GM12878 (cell line): Measurements from ENCODE around the gene NFKB2. TPM values are rescaled to one million over a fixed set of nuclear protein-coding genes. Genes with fewer than 3 reads are reported as not detected.

Experiments used
- ATAC-seq: fragments of 200-7000 bp; cut with Tn5 transposase; 3 replicates; pipeline ENCODE4 v1.9.1; 2020; ENCODE audit warnings: mild to moderate bottlenecking, moderate library complexity
- BruUV-seq: library from RNA; stranded (reverse); fragments of 400-500 nt; replicated peaks from 2 replicates; lab custom pipeline; 2021; lab: Mats Ljungman, UMichigan
- CTCF ChIA-PET: fragments of 300-600 bp; sonication (Branson Sonifier 250); formaldehyde crosslinking; extraction: SDS; loops from one replicate; lab custom pipeline; 2021; ENCODE audit warnings: inconsistent platforms; lab: Yijun Ruan, JAX
- POLR2A ChIA-PET: fragments of 350-600 bp; formaldehyde crosslinking; extraction: SDS; loops from one replicate; lab custom pipeline; 2021; ENCODE audit warnings: inconsistent platforms; lab: Charles Lee
- RAD21 ChIA-PET: fragments of 300-600 bp; sonication (Branson Sonifier 250); formaldehyde crosslinking; loops from one replicate; lab custom pipeline; 2023; ENCODE audit warnings: antibody characterized with exemption; ENCODE audit not compliant: unreplicated experiment; lab: Charles Lee
- SMC1A ChIA-PET: fragments of 300-600 bp; sonication (Branson Sonifier 250); formaldehyde crosslinking; loops from one replicate; lab custom pipeline; 2023; ENCODE audit not compliant: unreplicated experiment, uncharacterized antibody; lab: Charles Lee
- DNase-seq: peaks from one replicate; pipeline ENCODE4 v3.0.0-alpha.2; 2011; ENCODE audit warnings: low read depth, low spot score
- FAIRE-seq: peaks from 3 replicates; lab custom pipeline; 2011; peaks lifted over from hg19 to GRCh38; lab: Jason Lieb, UNC
- H2AFZ ChIP-seq: 2 replicates; pipeline ENCODE4 v1.6.0; 2011; ENCODE audit warnings: low read depth, low read length, control low read depth; ENCODE audit not compliant: control insufficient read depth
- H3K27ac ChIP-seq: 2 replicates; pipeline ENCODE4 v1.5.1; 2011; ENCODE audit warnings: control low read depth; ENCODE audit not compliant: control insufficient read depth, insufficient read depth
- H3K27me3 ChIP-seq, 2 experiments: replicated peaks in 1 of 2; 2 replicates each; pipeline versions ENCODE4 v1.6.0 to v1.6.1; 2011; ENCODE audit warnings: low read length in 1 of 2; ENCODE audit not compliant: control insufficient read depth in 2 of 2, insufficient read depth in 2 of 2
- H3K36me3 ChIP-seq, 2 experiments: 2 replicates each; pipeline ENCODE4 v1.5.1; 2011; ENCODE audit warnings: low read length in 1 of 2; ENCODE audit not compliant: control insufficient read depth in 2 of 2, insufficient read depth in 2 of 2
- H3K4me1 ChIP-seq: 2 replicates; pipeline ENCODE4 v1.6.1; 2011; ENCODE audit warnings: mild to moderate bottlenecking, low read length, moderate library complexity, mixed read lengths; ENCODE audit not compliant: control insufficient read depth, insufficient read depth
- H3K4me2 ChIP-seq: 2 replicates; pipeline ENCODE4 v1.6.0; 2011; ENCODE audit warnings: control low read depth; ENCODE audit not compliant: control insufficient read depth, insufficient read depth
- H3K4me3 ChIP-seq: fragments of 200-600 bp; sonication (generic); 2 replicates; pipeline ENCODE4 v1.5.1; 2016
- H3K79me2 ChIP-seq: 2 replicates; pipeline ENCODE4 v1.6.0; 2011; ENCODE audit warnings: low read length; ENCODE audit not compliant: control insufficient read depth, insufficient read depth
- H3K9ac ChIP-seq: 2 replicates; pipeline ENCODE4 v1.8.0; 2011; ENCODE audit warnings: low read length, control low read depth, mixed read lengths; ENCODE audit not compliant: control insufficient read depth, insufficient read depth
- H3K9me3 ChIP-seq: replicated peaks from 3 replicates; pipeline ENCODE4 v1.5.1; 2011; ENCODE audit warnings: mild to moderate bottlenecking, low read length; ENCODE audit not compliant: control insufficient read depth, insufficient read depth
- H4K20me1 ChIP-seq: 2 replicates; pipeline ENCODE4 v1.6.0; 2011; ENCODE audit not compliant: control insufficient read depth, insufficient read depth
- ATF7 ChIP-seq: fragments of 450-650 bp; IDR thresholded peaks from 2 replicates; pipeline ENCODE4 v1.6.1; 2016; ENCODE audit warnings: low read depth, mild to moderate bottlenecking
- CEBPB ChIP-seq, 2 experiments: fragments of 150-350 bp in 1 of 2; IDR thresholded peaks; 2 replicates each; pipeline ENCODE4 v1.6.1; 2012 to 2014; ENCODE audit warnings: low read depth in 2 of 2, low read length in 2 of 2, borderline replicate concordance in 1 of 2, inconsistent platforms in 1 of 2
- CHD1 ChIP-seq: IDR thresholded peaks from 2 replicates; pipeline ENCODE4 v1.6.1; 2012; ENCODE audit warnings: low read depth, low read length, improper control_type of control experiment
- CREB1 ChIP-seq: IDR thresholded peaks from 2 replicates; pipeline ENCODE4 v1.6.1; 2012; ENCODE audit warnings: low read depth, mild to moderate bottlenecking, inconsistent platforms
- EED ChIP-seq: sonication (generic); IDR thresholded peaks from 2 replicates; pipeline ENCODE4 v1.6.1; 2016; ENCODE audit warnings: antibody characterized with exemption, low read depth
- EZH2 ChIP-seq: IDR thresholded peaks from 2 replicates; pipeline ENCODE4 v1.6.1; 2012; ENCODE audit warnings: low read depth, mild to moderate bottlenecking, control low read depth, inconsistent platforms, low read length, borderline replicate concordance; ENCODE audit not compliant: control insufficient read depth
- FOS ChIP-seq: IDR thresholded peaks from 3 replicates; pipeline ENCODE4 v1.6.1; 2011; ENCODE audit warnings: borderline replicate concordance; ENCODE audit not compliant: insufficient read length; ENCODE audit errors: extremely low read depth
- FOXK2 ChIP-seq: fragments of 450-650 bp; IDR thresholded peaks from 2 replicates; pipeline ENCODE4 v1.6.1; 2017; ENCODE audit warnings: mild to moderate bottlenecking, moderate library complexity
- FOXM1 ChIP-seq: IDR thresholded peaks from 2 replicates; pipeline ENCODE4 v1.6.1; 2012; ENCODE audit warnings: low read depth, mild to moderate bottlenecking, inconsistent platforms, low read length, moderate library complexity
- KLF5 ChIP-seq: fragments of 450-650 bp; IDR thresholded peaks from 2 replicates; pipeline ENCODE4 v1.6.1; 2014; ENCODE audit warnings: mild to moderate bottlenecking; ENCODE audit not compliant: partially characterized antibody
- MAX ChIP-seq: IDR thresholded peaks from 2 replicates; pipeline ENCODE4 v1.6.1; 2012; ENCODE audit warnings: low read depth, low read length, improper control_type of control experiment
- POLR2AphosphoS2 ChIP-seq: IDR thresholded peaks from 2 replicates; pipeline ENCODE4 v1.6.1; 2011; ENCODE audit warnings: low read depth, mild to moderate bottlenecking, low read length, improper control_type of control experiment, moderate library complexity
- RAD51 ChIP-seq: fragments of 450-650 bp; IDR thresholded peaks from 2 replicates; pipeline ENCODE4 v1.6.1; 2016; ENCODE audit warnings: moderate library complexity, mild to moderate bottlenecking, inconsistent platforms
- RCOR1 ChIP-seq: conservative IDR thresholded peaks from 2 replicates; pipeline ENCODE4 v1.6.1; 2012; ENCODE audit warnings: low read depth, low read length, improper control_type of control experiment
- REST ChIP-seq: IDR thresholded peaks from 2 replicates; pipeline ENCODE4 v1.6.1; 2012; ENCODE audit warnings: mild to moderate bottlenecking, low read depth, low read length
- RFX5 ChIP-seq: IDR thresholded peaks from 2 replicates; pipeline ENCODE4 v1.6.1; 2011; ENCODE audit warnings: low read depth, low read length, improper control_type of control experiment
- WGBS: methylation state at CpG from one replicate; pipeline ENCODE4 v1.1.6; 2016; ENCODE audit warnings: low lambda C conversion rate; ENCODE audit not compliant: insufficient replicate concordance, insufficient coverage; ENCODE audit errors: missing lambda C conversion rate; 5-methylcytosine and 5-hydroxymethylcytosine counted together
- in situ Hi-C: fragments of 300-500 bp; cut with MboI; formaldehyde crosslinking; loops from 9 replicates; pipeline ENCODE4 v1.14.3; 2018; ENCODE audit warnings: mixed read lengths
- intact Hi-C: fragments of 100-400 bp; cut with micrococcal nuclease; formaldehyde crosslinking; loops from one replicate; pipeline ENCODE4 v1.14.2; 2022; ENCODE audit not compliant: unreplicated experiment
- polyA plus RNA-seq, 11 experiments: library from polyadenylated mRNA; depleted of rRNA in 4 of 11; unstranded in 6 of 11; stranded (reverse) in 5 of 11; fragments of >200 nt; fragmentation: Nextera tagmentation in 4 of 11; fragmentation: Illumina TruSeq in 1 of 11; extraction: Ambion mirVana in 4 of 11; extraction: Trizol in 1 of 11; gene quantifications; 1 replicate in 1 of 11; 2 replicates in 10 of 11; pipeline versions ENCODE4 v1.2.1 to v1.2.3, GENCODE V29; 2011 to 2016; ENCODE audit warnings: inconsistent platforms in 2 of 11, missing spikeins in 2 of 11, low read depth in 1 of 11
- total RNA-seq, 4 experiments: library from RNA; depleted of rRNA in 3 of 4; stranded (reverse); fragments of >200 nt in 3 of 4; fragmentation: Illumina TruSeq in 1 of 4; extraction: Trizol in 1 of 4; gene quantifications; 2 replicates each; pipeline versions ENCODE4 v1.2.1 to v1.2.3, GENCODE V29; 2013 to 2021

The NFKB2 gene
- total and polyA plus RNA-seq, 10 of the 15 experiments (the other 5 are each of a cell fraction or from before 2014, with no cell fraction given): 0.56 to 144 (median 49.4) TPM

- BruUV-seq: no TSS peak
- Histone ChIP-seq H3K27me3 (no peaks in the 10 kb centered on the region), H3K27ac (no peak overlapping the region), H3K4me1 (peaks cover 13% of the 10 kb centered on the region), H3K9me3 (no peaks in the 10 kb centered on the region), H3K79me2 (no peaks in the 10 kb centered on the region), H3K4me3 (no peak overlapping the region), H3K9ac (no peak overlapping the region), H3K4me2 (no peak overlapping the region), H3K36me3 (peaks cover 11 to 19% of the 10 kb centered on the region in 2 experiments), H4K20me1 (no peaks in the 10 kb centered on the region), H2AFZ (no peak overlapping the region)
- ChIA-PET SMC1A (interaction anchor here (1.1 kb wide), 1 partner anchor 152 kb away, joined by 3 read pairs; no protein-coding TSS in a partner anchor), RAD21 (interaction anchor here (1.4 to 1.6 kb wide), 2 partner anchors 13 to 152 kb away, joined by 3 to 6 read pairs; no protein-coding TSS in a partner anchor), POLR2A (no interaction called here), CTCF (interaction anchor here (0.8 to 2.3 kb wide), 4 partner anchors 12 to 152 kb away, joined by 3 to 12 read pairs (median 4); no protein-coding TSS in a partner anchor)
- WGBS: 98% methylated on average over 9 of the region's 9 CpGs
- FAIRE-seq (no peak), ATAC-seq (no peak), DNase-seq (no peak)
- TF ChIP-seq CEBPB (IDR thresholded peaks at IDR 0.05; ENCODE audit: borderline replicate concordance in 1 of 2, low read depth in 2 of 2, low read length in 2 of 2) (no peak), CREB1 (no peak), POLR2AphosphoS2 (no peak), RFX5 (no peak), FOXM1 (no peak), EZH2 (no peak), MAX (no peak), REST (no peak), CHD1 (no peak), FOS (no peak), EED (no peak), RCOR1 (no peak), KLF5 (no peak), FOXK2 (no peak), RAD51 (no peak), ATF7 (no peak)
- in situ Hi-C loops (no loop called here), intact Hi-C loops (no loop called here)
Measured at GRCh38 chr10:102381983-102382382, 13.5 kb upstream of the NFKB2 start.
